Breast epithelium (tissue), 3 donors: ENCODE data around the gene SLAMF9.

Experiments
- POLR2A ChIP-seq: fragments of 450-650 bp; IDR thresholded peaks from one replicate; pipeline ENCODE4 v1.6.1; 2016; ENCODE audit warnings: antibody characterized with exemption, mild to moderate bottlenecking, moderate library complexity
- POLR2AphosphoS5 ChIP-seq, 3 donors: sonication (generic); formaldehyde crosslinking; IDR thresholded peaks; one replicate each; pipeline ENCODE4 v1.6.1; 2017; ENCODE audit warnings: antibody characterized with exemption in 3 of 3
- TF ChIP-seq, protein P1 (sequence below), 3 donors: fragments of 450-650 bp; IDR thresholded peaks; one replicate each; pipeline ENCODE4 v1.5.1; 2016 to 2017; ENCODE audit warnings: antibody characterized with exemption in 3 of 3, mild to moderate bottlenecking in 3 of 3, moderate library complexity in 3 of 3

DNA sequence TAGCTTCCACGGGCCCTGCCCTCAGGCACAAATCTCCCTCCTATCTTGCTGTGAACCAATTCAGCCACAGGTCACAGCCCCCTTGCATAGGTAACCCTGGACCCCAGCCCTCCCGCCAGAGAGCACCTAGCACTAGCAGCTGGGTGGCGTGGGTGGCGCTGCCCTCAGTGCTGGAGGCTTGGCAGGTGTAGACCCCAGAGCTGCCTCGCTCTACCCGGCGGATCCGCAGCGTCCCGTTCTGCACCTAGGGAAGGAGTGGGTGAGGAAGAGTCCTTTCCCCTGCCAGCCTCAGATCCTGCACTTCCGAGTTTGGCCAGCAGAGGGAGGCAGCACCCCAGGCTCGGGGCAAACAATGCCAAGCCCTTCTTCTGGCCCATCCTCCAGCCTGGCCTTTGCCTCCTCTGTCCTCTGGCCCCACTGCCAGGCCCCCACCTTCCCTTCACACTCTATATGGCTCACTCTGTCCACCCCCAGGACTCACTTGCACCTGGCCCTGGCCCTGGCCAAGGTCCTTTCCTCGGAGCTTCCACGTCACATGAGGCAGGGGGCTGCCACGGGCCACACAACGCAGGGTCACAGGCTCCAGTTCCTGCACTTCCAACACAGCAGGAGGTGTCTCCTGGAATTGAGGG, 17.6 kb downstream of the SLAMF9 start:
- TF ChIP-seq, protein P1, sequence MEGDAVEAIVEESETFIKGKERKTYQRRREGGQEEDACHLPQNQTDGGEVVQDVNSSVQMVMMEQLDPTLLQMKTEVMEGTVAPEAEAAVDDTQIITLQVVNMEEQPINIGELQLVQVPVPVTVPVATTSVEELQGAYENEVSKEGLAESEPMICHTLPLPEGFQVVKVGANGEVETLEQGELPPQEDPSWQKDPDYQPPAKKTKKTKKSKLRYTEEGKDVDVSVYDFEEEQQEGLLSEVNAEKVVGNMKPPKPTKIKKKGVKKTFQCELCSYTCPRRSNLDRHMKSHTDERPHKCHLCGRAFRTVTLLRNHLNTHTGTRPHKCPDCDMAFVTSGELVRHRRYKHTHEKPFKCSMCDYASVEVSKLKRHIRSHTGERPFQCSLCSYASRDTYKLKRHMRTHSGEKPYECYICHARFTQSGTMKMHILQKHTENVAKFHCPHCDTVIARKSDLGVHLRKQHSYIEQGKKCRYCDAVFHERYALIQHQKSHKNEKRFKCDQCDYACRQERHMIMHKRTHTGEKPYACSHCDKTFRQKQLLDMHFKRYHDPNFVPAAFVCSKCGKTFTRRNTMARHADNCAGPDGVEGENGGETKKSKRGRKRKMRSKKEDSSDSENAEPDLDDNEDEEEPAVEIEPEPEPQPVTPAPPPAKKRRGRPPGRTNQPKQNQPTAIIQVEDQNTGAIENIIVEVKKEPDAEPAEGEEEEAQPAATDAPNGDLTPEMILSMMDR (IDR thresholded peaks at IDR 0.05), result peak; percentile 97
- TF ChIP-seq POLR2AphosphoS5 (IDR thresholded peaks at IDR 0.05), result no peak
- no peak for TF ChIP-seq POLR2A
